RKO (cell line): ENCODE measurements around the gene SEPHS2.
"Not testable (repeated sequence)": the region's sequence is repeated elsewhere in the genome, so short reads cannot be mapped to it uniquely, and the experiment has no call there.

Experiments
- DNase-seq: peaks from one replicate; pipeline ENCODE4 v3.0.0-alpha.2; 2016; ENCODE audit warnings: low spot score

The SEPHS2 gene

GRCh38 chr16:30470170-30470512, 24.5 kb upstream of the SEPHS2 start:
- no peak for DNase-seq

- no peak for DNase-seq
Observed at GRCh38 chr16:30464078-30464477, 18.4 kb upstream of the SEPHS2 start.

GRCh38 chr16:30461426-30461825, 15.8 kb upstream of the SEPHS2 start:
- not testable (repeated sequence) for DNase-seq

- DNase-seq: no peak
Observed at GRCh38 chr16:30459456-30459855, 13.8 kb upstream of the SEPHS2 start.

GRCh38 chr16:30458561-30459394, 13.1 kb upstream of the SEPHS2 start:
- DNase-seq: no peak

- DNase-seq: no peak
Observed at GRCh38 chr16:30457743-30458560, 12.3 kb upstream of the SEPHS2 start.

- DNase-seq: no peak
Observed at GRCh38 chr16:30457256-30457655, 11.6 kb upstream of the SEPHS2 start.

- DNase-seq: no peak
Observed at GRCh38 chr16:30456302-30456701, 10.6 kb upstream of the SEPHS2 start.

- DNase-seq: not testable (repeated sequence)
Observed at GRCh38 chr16:30452709-30453580, 7.3 kb upstream of the SEPHS2 start.

GRCh38 chr16:30449116-30449435, 3.4 kb upstream of the SEPHS2 start:
- no peak for DNase-seq

- DNase-seq: no peak
Observed at GRCh38 chr16:30447512-30448226, 2.0 kb upstream of the SEPHS2 start.

GRCh38 chr16:30446203-30446595, 525 bp upstream of the SEPHS2 start:
- no peak for DNase-seq

- peak; percentile 78 for DNase-seq
Observed at GRCh38 chr16:30445149-30445407, 596 bp downstream of the SEPHS2 start.

GRCh38 chr16:30444231-30445148, 1.2 kb downstream of the SEPHS2 start:
- no peak for DNase-seq

- DNase-seq: no peak
Observed at GRCh38 chr16:30443631-30444030, 2.0 kb downstream of the SEPHS2 start.

- no peak for DNase-seq
Observed at GRCh38 chr16:30439720-30440348, 5.8 kb downstream of the SEPHS2 start.

GRCh38 chr16:30438835-30439234, 6.8 kb downstream of the SEPHS2 start:
- DNase-seq: no peak

- DNase-seq: no peak
Observed at GRCh38 chr16:30437511-30438046, 8.1 kb downstream of the SEPHS2 start.

GRCh38 chr16:30434852-30435251, 10.8 kb downstream of the SEPHS2 start:
- DNase-seq: no peak

GRCh38 chr16:30430428-30430970, 15.2 kb downstream of the SEPHS2 start:
- no peak for DNase-seq
